ENCODE data around the gene RALY.

Gene RALY

DNA sequence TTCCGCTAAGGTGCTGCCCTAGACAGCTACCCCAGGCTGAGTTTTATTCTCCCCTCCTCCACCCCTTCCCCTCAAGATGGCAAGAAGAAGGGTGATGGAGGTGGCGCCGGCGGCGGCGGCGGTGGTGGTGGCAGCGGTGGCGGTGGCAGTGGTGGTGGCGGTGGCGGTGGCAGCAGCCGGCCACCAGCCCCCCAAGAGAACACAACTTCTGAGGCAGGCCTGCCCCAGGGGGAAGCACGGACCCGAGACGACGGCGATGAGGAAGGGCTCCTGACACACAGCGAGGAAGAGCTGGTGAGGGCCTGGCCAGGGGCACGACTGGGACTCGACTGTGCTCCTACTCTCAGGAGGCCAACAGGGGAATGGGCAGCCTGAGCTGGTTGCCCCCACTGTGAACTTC lies 83.2 kb downstream of the RALY start:
- DNase-seq (ENCODE audit: low spot score): no peak

DNA sequence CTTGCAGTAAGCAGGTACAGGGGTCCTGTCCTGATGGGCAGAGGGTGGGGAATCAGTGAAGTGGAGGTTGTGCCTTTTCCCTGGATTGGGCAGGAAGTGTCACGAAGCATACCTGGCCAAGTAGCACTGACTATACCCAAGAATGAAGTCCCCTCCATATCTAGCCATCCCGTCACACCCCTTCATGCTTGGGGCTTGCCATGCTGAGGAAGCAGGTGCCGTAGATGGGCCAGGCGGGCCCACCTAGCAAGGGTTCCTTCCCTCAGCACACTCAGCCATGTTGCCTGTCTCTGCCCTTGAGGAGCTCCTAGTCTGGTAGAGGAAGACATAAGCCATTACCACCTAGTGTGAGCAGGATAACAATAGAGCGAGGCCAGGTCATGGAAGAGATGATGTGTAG lies 84.8 kb downstream of the RALY start:
- no peak for DNase-seq (ENCODE audit: low spot score)

DNA sequence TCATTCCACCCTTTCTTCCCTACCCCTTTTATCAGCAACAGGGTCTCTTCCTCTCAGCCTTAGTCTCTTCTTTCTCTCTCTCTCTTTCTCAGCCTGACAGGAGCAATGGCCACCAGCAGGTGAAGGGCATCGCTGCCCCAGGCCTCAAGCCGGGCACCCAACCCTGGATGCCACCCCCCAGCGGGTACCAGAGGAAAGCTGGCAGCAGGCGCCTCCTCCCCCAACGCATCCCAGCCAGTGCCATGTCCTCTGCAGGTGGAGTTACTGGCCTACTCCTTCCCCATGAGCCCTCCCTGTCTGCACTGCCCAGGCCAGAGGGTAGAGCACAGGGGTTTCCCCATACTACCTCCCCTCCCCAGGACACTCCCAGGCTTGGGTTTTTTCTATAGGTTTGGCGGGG lies 86.1 kb downstream of the RALY start:
- DNase-seq (ENCODE audit: low spot score): no peak

DNA sequence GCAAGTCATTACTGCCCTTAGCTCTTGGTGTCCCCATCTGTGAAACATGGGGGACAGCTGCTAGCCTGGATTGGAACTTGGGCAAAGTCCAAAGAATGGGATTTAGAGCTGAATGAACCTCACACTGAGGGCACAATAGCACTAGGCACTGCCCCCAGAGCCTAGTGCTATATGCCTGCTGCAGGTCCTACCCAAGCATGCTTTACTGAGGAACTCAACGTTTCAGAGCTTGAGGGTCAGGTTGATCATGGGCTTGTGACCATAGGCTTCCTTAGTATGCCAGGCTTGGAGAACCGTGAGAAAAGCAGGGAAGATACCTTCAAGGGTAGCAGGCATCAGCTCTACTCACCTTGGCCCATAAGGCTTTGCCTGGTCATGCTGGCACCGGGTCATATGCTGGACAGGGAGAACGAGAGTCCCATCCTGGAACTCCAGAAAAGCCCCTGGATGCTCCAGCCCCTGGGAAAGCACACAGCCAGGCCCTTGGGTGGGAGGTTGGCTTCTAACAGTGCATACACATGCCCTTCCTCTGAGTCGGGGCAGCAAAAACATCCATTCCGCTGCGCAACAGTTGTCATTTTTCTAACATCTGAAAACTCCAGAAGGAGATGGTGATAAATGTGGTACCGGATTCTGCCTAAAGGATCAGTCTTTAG lies 88.6 kb downstream of the RALY start:
- DNase-seq (ENCODE audit: low spot score): no peak

DNA sequence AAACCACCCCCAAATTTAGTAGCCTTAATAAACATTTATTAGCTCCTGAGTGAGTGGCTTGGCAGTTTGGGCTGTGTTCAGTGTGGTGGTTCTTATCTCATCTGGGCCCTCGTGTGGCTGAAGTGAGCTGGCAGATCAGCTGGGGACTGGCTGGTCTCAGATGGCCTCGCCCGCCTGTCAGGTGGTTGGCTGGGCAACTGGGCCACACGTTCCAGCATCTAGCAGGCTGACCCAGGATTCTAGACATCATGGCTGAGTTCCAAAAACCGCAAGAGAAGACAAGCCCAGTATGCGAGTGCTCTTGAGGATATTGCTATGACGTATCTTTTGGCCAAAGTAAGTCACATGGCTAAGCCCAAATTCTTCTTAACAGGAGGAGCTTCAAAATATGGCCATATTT lies 89.4 kb downstream of the RALY start:
- peak; percentile 24 for DNase-seq (ENCODE audit: low spot score)

DNA sequence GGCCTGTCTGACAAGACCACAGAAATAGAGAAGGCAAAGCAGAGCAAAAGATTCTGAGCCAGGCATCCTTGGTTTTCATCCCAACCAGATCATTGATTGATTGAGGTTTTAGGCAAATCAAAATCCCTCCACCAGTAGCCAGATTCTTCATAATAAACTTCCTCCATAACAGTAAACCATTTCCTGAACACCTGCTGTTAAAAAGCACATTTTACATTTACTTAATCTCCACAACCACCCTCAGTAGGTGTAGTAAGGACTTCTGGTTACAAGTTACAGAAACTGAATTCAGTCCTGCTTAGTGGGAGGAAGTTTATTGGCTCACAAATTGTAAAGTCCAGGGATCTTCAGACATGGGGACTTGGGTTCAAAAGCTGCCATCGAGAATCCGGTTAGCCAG lies 90.1 kb downstream of the RALY start:
- DNase-seq (ENCODE audit: low spot score): no peak

DNA sequence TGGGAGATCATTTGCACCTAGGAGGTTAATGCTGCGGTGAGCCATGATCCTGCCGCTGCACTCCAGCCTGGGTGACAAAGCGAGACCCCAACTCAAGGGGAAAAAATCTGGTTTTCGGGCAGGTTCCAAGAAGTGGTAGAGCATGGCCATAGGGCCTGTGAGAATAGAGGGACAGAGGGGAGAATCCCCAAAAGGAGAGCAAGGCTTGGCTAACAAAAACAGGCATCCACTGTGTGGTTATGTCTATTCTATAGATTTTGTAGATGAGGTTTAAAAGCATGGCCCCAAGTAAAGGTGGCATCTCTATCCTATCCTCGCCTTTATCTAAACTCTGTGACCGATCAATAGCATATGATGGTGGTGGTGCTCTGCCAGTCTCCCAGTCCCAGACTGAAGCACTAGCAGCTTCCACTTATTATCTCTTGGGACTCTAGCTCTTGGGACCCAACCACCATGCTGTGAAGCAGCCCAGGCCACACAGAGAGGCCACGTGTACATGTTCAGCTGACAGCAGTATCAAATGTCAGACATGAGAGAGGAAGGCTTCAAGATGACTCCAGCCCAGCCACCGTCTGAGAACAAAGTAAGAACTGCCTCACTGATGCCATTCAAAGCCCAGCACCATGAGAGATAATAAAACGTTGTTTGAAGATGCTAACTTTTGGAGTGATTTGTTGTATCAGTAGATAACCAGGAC lies 90.7 kb downstream of the RALY start:
- DNase-seq (ENCODE audit: low spot score): no peak

DNA sequence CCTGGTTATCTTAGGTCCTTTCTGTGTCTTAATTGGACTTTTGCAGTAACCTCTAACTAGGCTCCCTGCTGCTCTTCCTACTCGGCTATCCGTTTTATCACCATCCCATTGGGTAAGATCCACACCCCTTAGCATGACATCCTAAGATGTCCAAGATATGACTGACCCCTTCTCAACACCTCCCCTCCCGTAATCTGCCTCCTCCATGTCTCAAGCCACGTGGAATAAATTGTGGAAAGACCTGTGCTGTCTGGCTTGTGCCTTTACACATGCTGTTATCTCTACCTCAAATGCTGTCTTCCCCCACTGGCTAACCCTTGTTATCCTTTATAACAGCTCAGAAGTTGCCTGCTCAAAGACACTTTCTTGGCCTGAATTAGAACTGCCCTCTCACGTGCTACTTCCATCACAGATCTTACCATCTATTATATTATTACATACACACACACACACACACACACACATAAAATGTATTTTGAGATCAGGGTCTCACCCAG lies 91.9 kb downstream of the RALY start:
- no peak for DNase-seq (ENCODE audit: low spot score)

DNA sequence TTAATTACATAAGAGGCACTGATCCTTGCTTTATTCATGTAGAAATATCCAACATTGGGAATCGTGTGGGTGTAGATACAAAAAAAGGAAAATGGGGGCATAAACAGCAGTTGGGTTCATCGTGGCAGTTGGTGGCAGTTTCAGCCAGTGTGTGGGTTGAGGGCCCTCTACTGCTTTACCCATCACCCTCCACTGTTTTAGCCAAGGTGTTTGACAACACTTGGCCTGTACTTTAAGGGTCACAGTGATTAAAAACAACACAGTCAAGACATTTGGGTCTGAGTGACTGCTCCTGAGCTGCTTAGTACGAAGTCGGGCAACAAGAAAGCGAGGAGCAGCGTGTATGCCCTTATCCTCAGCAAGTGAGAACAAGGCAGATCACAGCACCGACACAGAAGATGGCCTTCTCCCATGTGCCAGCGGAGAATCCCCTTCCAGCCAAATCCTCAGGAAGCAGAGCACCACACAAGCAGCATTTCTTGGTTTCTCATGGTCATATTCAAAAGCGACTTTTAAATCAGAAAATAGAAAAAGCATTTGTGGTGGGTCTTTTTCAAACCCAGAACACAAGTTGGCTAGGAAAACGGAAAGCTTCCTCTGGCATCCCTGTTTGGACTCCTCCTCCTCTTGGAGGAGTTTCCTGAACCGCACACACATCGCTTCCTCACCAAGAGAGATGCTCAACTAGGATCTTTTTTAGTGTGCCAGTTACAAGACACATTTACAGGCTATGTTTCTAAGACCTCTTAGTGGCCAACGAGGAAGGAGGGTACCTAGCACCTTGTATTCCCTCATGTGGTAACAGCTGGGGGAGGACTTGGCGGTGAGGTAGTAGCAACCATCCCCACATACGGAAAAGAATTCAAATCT lies 94.8 kb downstream of the RALY start:
- DNase-seq (ENCODE audit: low spot score): no peak

DNA sequence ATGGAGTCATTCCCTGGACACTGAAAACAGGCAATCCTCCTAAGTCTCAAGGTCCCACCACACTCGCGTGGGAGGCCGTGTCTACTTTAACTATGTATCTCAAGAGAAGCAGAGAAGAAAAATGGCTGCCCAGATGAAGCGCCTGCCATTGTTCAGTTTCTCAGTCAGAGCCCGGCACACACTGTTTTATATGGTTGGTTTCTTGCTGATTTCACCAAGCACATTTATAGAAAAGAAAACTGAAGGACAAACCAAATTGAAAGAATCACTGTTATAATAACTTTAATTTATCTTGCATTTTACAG lies 95.4 kb downstream of the RALY start:
- no peak for DNase-seq (ENCODE audit: low spot score)

DNA sequence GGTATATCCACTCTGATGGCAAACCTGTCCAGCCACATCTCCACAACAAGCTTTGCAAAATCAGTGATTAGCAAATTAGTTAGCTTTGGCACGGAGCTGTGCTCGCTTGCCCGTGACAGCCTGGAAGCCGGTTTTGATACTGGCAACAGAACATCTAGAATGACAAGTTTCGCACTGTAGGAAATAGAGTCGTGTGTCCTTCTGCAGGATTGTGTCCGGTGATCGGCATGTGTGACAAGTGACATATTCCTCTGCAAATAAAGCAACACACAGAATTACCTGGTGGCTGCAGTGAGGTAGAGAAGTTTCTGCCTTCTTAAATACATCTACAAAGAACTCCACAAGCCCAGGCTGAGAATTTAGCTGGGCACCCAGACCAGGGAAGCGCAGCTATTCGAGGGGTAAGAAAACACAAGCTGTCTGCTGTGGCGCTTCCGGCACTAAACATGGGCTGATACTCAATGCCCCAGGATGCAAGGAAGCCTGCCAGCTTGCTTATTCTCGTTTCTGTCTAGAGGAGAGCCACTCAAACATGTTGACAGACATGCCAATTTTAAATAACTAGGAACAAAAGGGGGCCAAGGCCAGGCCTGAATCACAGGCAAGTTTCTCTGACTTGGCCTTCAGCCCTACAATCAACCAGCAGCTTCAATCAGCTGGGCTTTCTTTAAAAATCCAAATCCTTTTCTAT lies 96.1 kb downstream of the RALY start:
- no peak for DNase-seq (ENCODE audit: low spot score)

DNA sequence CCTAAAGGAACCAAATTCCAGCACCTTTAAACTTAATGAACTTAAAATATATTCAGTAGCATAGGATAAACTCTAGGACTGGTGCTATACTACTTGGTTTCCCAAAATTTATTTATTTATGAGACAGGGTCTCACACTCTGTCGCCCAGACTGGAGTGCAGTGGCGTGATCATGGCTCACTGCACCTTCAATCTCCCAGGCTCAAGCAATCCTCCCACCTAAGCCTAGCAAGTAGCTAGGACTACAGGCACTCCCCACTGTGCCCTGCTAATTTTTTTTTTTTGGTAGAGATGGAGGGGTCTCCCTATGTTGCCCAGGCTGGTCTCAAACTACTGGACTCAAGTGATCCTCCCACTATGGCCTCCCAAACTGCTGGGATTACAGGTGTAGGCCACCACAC lies 96.9 kb downstream of the RALY start:
- DNase-seq (ENCODE audit: low spot score): no peak

DNA sequence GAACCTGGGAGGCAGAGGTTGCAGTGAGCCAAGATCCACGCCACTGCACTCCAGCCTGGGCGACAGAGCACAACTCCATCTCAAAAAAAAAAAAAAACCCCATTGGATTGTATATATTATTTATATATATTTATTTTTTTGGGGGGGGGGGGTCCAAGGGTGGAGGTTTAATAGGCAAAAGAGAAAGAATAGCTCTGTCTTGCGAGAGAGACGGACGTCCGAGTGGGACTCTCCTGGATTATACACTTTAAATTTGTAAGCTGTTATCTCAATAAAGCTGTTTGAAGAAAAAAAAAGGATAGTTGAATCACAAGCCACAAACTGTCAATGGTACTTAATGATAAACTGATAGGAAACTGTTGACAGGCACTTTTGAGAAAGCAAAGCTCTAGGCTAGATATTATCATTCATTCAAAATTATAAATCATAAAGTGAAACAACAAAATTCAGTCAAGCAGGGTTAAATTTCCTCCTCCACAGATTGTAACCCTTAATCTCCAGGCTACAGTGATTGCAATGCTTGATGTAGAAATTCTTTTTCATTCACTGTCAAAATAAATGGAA lies 98.0 kb downstream of the RALY start:
- no peak for DNase-seq (ENCODE audit: low spot score)

DNA sequence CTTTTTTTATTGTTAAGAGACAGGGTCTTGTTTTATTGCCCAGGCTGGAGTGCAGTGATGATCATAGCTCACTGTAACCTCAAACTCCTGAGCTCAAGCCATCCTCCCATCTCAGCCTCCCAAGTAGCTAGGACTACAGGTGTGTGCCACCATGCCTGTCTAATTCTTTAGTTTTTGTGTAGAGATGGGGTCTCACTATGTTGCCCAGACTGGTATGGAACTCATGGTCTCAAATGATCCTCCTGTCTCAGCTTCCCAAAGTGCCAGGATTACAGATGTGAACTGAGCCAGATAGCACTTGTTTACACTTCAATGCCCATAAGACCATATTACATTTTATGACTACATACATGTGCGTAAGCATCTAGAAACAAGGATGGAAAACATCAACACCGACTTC lies 100.2 kb downstream of the RALY start:
- no peak for DNase-seq (ENCODE audit: low spot score)

DNA sequence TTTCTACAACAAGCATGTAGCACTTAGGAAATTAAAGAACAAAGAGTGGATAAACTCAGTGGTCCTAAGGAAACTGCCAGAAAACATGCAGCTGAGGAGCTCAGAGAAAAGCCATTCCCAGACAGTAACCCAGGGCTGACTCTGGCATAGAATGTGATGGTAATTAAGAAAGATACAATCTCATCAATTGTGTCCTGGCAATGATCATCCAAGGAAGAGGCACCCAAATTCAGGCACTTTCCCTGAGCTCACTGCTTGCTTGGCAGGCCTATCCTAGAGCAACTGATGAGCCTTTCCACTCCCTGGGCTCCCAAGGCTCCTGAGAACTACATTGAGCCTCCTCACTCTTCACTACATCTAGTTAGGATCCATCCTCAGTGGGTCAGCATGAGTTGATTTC lies 102.1 kb downstream of the RALY start:
- no peak for DNase-seq (ENCODE audit: low spot score)

DNA sequence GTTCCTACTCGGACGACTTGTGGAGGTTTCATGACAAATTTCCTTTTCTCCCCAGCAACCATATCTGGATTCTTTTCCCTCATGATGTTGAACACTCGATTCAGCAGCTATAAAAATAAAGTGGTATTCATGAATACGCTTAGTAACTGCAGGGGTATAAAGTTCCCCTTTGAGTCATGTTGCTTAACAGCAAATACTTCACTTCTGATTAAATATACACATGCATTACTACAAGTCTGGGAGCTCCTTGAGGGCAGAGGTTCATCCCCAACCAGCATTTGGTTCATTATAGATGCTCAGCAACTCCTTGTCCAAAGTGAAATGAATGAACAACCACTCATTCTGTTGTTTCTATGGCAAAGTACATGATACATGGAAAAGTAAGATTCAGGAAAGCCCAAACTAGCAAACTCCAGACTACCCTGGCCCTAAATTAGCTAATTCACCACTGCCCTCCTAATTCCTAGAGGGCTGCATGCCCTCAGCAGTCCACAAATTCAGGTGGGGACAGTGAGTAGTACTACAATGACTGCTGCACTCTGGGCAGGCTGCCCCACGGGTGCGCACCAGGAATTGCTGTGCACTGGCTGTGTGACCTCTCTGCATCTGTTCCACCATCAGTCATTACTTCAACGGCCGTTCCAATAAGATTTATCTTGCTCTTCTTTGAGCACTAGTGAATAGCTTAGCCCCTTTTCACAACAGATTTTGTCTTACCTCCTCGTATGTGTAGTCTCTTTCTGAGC lies 103.2 kb downstream of the RALY start:
- no peak for DNase-seq (ENCODE audit: low spot score)

DNA sequence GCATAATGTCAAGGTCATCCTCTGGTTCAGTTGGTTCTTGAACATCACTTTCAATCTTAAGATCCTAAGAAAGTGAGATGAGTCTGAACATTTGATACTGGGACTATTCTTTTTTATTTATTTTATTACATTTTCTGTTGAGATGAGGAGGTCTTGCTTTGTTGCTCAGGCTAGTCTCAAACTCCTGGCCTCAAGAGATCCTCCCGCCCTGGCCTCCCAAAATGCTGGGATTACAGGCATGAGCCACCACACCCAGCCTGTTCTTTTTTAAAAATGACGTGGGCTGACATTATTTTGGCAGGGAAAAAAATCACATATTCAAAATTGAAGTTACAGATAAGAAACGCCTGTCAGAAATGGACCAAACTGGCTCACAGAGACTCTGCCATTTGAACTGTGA lies 104.9 kb downstream of the RALY start:
- DNase-seq (ENCODE audit: low spot score): no peak

DNA sequence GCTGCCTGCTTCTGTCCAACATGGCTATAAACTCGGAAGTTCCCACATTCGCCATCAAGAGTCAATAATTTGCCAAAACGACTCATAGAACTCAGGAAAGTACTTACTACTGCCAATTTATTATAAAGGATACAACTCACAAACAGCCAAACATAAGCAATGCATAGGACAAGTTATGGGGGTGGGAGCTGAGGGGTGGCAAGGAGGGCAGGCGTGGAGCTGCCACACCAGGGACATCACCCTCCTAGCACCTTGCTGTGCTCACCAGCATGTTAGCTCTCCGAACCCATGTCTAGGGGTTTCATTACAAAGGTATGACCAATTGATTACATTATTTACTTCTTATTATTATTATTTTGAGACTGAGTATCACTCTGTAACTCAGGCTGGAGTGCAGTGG lies 106.0 kb downstream of the RALY start:
- no peak for DNase-seq (ENCODE audit: low spot score)

DNA sequence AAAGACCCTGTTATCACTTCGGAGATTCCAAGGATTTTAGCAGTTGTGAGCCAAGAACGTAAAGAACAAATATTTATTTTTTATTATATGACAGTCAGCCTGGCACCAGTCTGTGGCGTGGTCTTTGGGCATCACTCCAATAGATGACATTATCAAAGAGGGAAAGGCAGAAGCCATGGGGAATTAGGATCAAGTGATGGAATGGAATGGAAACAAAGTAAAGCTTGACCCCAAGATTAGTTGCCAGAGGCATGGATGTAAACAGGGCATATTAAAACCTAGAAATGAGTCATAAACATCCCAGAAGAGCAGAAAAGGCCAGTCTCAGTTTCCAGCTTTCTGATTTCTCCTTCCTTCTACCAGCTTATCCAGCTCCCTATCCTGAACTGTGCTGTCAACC lies 106.9 kb downstream of the RALY start:
- DNase-seq (ENCODE audit: low spot score): no peak

DNA sequence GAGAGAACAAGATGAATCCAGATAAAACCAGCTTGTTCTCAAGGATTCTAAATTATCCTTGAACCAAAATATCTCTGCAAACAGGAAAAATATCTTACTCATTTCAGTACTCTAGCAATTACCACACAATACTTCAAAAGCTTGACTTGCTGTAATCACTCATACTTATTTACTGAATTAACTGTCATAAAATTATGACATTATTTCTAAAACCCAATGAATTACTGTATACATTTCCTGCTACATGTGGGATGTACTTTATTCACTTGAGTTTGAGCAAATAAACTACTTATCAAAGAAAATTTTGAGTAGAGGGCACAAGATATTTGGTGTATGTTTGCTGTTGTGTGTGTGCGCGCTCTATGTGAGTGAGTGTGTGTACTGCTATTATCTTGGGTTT lies 108.6 kb downstream of the RALY start:
- no peak for DNase-seq (ENCODE audit: low spot score)

DNA sequence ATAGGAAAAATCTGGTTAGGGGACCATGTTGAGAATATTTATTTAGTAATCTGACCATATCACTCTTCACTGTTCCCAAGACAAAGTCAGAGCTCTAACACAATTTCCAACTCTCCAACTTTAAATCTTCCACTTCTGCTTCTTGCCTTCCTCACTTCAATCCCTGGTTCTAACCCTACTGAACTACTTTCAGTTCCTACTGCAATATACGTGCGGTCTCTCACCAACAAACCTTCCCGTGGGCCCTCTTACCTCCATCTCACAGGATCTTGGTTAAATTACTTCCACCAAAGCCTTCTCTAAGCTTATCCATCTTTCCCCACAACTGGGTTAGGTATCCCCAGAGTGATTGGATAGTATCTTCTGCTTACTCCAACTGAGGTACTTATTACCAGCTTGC lies 110.3 kb downstream of the RALY start:
- DNase-seq (ENCODE audit: low spot score): no peak

All from pons (tissue), 1 donor.